GM10266 (cell line): ENCODE results near the gene DNAJA2.
"Not testable (repeated sequence)": the region's sequence is repeated elsewhere in the genome, so short reads cannot be mapped to it uniquely, and the experiment has no call there.

Experiments
- DNase-seq: peaks from one replicate; pipeline ENCODE4 v3.0.0; 2012; ENCODE audit errors: extremely low spot score
- CTCF ChIP-seq: IDR thresholded peaks from 2 replicates; pipeline ENCODE4 v1.5.1; 2012; ENCODE audit warnings: mild to moderate bottlenecking, low read depth; ENCODE audit not compliant: control insufficient read depth, insufficient read depth; ENCODE audit errors: missing control alignments

The DNAJA2 gene

DNA sequence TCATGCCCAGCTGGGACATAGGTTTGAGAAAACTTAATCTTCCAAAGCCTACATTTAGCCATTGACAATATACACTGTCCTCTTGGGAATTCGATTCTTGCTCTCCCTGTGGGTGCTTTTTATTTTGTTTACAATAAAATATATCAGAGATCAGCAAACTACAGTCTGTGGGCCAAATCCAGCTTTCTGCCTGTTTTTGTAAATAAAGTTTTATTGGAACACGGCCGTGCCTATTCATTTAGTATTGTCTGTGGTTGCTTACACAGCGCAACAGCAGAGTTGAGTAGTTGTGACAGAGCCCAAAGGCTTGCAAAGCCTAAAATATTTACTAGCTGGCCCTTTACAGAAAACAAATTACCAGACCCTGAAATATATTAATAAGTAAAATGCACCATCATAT lies 39.7 kb upstream of the DNAJA2 start:
- DNase-seq = no peak
- TF ChIP-seq CTCF = no peak

GRCh38 chr16:47010812-47011211 lies 37.3 kb upstream of the DNAJA2 start:
- DNase-seq = not testable (repeated sequence)

GRCh38 chr16:47008612-47009011 lies 35.1 kb upstream of the DNAJA2 start:
- no peak for TF ChIP-seq CTCF
- no peak for DNase-seq

GRCh38 chr16:47008174-47008573 lies 34.7 kb upstream of the DNAJA2 start:
- no peak for TF ChIP-seq CTCF
- no peak for DNase-seq

DNA sequence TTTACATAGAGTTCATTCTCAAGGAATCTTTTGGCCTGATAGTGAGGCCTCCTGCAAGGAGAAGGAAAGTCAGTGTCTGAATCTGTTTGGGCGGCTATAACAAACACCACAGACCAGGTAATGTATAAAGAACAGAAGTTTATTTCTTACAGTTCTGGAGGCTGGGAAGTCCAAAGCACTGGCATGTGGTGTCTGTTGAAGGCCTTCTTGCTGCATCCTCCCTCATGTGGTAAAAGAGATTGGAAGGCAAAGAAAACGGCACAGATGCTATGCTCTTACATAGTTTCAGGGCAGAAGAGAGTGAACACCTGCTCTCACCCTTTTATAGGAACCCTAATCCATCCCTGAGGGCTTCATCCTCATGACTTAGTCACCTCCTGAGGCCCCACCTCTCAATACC lies 31.2 kb upstream of the DNAJA2 start:
- TF ChIP-seq CTCF = no peak
- DNase-seq = no peak

DNA sequence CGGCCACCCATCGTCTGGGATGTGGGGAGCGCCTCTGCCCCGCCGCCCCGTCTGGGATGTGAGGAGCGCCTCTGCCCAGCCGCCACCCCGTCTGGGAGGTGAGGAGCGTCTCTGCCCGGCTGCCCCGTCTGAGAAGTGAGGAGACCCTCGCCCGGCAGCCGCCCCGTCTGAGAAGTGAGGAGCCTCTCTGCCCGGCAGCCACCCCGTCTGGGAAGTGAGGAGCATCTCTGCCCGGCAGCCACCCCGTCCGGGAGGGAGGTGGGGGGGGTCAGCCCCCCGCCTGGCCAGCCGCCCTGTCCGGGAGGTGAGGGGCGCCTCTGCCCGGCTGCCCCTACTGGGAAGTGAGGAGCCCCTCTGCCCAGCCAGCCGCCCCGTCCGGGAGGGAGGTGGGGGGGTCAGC lies 26.6 kb upstream of the DNAJA2 start:
- not testable (repeated sequence) for DNase-seq

DNA sequence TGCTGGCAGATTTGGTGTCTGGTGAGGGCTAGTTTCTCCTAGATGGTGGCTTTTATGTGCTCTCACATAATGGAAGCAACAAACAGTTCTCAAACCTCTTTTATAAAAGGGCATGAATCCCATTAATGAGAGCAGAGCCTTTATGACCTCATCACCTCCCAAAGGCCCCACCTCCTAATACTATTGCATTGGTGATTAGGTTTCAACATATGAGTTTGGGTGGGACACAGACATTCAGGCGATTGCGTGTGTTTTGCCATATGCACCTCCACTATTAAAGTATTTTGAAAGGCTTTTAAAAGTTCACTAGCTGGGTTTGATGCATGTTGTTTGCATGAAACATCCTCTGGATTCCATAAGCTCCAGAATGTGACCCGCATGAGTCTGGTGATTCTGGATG lies 24.4 kb upstream of the DNAJA2 start:
- no peak for TF ChIP-seq CTCF
- DNase-seq = no peak

GRCh38 chr16:46996952-46997458 lies 23.5 kb upstream of the DNAJA2 start:
- no peak for TF ChIP-seq CTCF
- no peak for DNase-seq
